ENCODE data around the gene SLC25A43. TPM values are rescaled to one million over a fixed set of nuclear protein-coding genes. Genes with fewer than 3 reads are reported as not detected.

SLC25A43 gene
- total and polyA plus RNA-seq, 2 of the 8 experiments (the other 6 are each of a cell fraction or from before 2014, with no cell fraction given), result 3.1 to 5.8 TPM

GRCh38 chrX:119486745-119487144 lies 87.6 kb downstream of the SLC25A43 start:
- H3K4me3 ChIP-seq (ENCODE audit: extremely low read depth in 1 of 4, insufficient read depth in 2 of 4, low read depth in 3 of 4, low read length in 4 of 4), result no peak overlapping the region
- no peak overlapping the region for H4K8ac ChIP-seq (ENCODE audit: extremely low read depth, insufficient read depth, low read length)
- no peak overlapping the region for H3K18ac ChIP-seq (ENCODE audit: extremely low read depth, low read length)
- H3K23ac ChIP-seq (ENCODE audit: insufficient read length), result no peak overlapping the region
- H3K4ac ChIP-seq (replicated peaks; ENCODE audit: insufficient read length, low read depth, low read length), result no peak overlapping the region
- no peak for TF ChIP-seq ZNF274 (IDR thresholded peaks at IDR 0.05; ENCODE audit: borderline replicate concordance, extremely low read depth, low read length)
- TF ChIP-seq BACH1 (IDR thresholded peaks at IDR 0.05; ENCODE audit: low read length), result no peak
- TF ChIP-seq SAP30 (IDR thresholded peaks at IDR 0.05; ENCODE audit: insufficient read depth, insufficient replicate concordance, low read length), result no peak
- TF ChIP-seq TBP (IDR thresholded peaks at IDR 0.05; ENCODE audit: low read depth, low read length), result no peak
- no peak overlapping the region for H3K14ac ChIP-seq (ENCODE audit: insufficient read length)
- POLR2A ChIA-PET (ENCODE audit: partially characterized antibody), result no interaction called here
- no peak overlapping the region for H3K27ac ChIP-seq (ENCODE audit: low read depth, low read length)
- H4K20me1 ChIP-seq (replicated peaks in 1 of 2; ENCODE audit: control insufficient read depth in 1 of 2, insufficient read depth in 2 of 2, low read length in 2 of 2), result no peaks in the 10 kb centered on the region
- H2BK15ac ChIP-seq (ENCODE audit: low read length), result no peak overlapping the region
- H3K9ac ChIP-seq (replicated peaks in 1 of 4; ENCODE audit: extremely low read depth in 1 of 4, low read depth in 3 of 4, low read length in 3 of 4), result no peak overlapping the region
- H3K9me3 ChIP-seq (ENCODE audit: insufficient read depth in 2 of 2, low read depth in 1 of 2, low read length in 1 of 2), result no peaks in the 10 kb centered on the region
- no peak for DNase-seq (ENCODE audit: low read depth in 1 of 2, low spot score in 2 of 2)
- no peak overlapping the region for H3K56ac ChIP-seq (replicated peaks; ENCODE audit: insufficient read length, low read depth, low read length)
- no peaks in the 10 kb centered on the region; a peak in 1 of 7 replicates for H3K4me1 ChIP-seq (replicated peaks in 1 of 4; ENCODE audit: control insufficient read depth in 3 of 4, insufficient read depth in 4 of 4, low read length in 3 of 4)
- CTCF ChIA-PET (ENCODE audit: partially characterized antibody), result interaction anchor here (0.6 to 4.4 kb wide), 5 partner anchors 11 to 267 kb away, joined by 3 to 34 read pairs (median 4); no protein-coding TSS in a partner anchor
- H3K27me3 ChIP-seq (replicated peaks in 1 of 4; ENCODE audit: control insufficient read depth in 3 of 4, extremely low read depth in 1 of 4, insufficient read depth in 3 of 4, low read length in 3 of 4), result peaks cover 0 to 10% (median 2%) of the 10 kb centered on the region in 4 experiments; a peak in 1 of 7 replicates
- no peak overlapping the region for H2BK20ac ChIP-seq (ENCODE audit: low read length)
- H3K23me2 ChIP-seq (ENCODE audit: low read depth, low read length), result no peaks in the 10 kb centered on the region; the same call in 1 of the 2 replicates
- no peak overlapping the region for H4K5ac ChIP-seq (ENCODE audit: insufficient read length, low read depth, low read length)
- WGBS, 2 experiments (ENCODE audit: extremely low coverage in 1 of 2, insufficient coverage in 1 of 2, insufficient read length in 1 of 2, insufficient replicate concordance in 2 of 2, low coverage in 1 of 2, low lambda C conversion rate in 2 of 2, missing lambda C conversion rate in 1 of 2), result 85% methylated on average over 9 of the region's 11 CpGs; no CpG with 5 or more reads in 1 of the 2 experiments
- no peak overlapping the region for H4K91ac ChIP-seq (replicated peaks; ENCODE audit: insufficient read length, low read length)
- H2BK12ac ChIP-seq (ENCODE audit: low read depth, low read length), result no peak overlapping the region
- H3K79me2 ChIP-seq (ENCODE audit: control insufficient read depth in 1 of 2, insufficient read depth in 2 of 2, low read length in 2 of 2), result no peaks in the 10 kb centered on the region
- FAIRE-seq, result no peak
- H2AFZ ChIP-seq (ENCODE audit: low read length), result no peak overlapping the region
- no peak overlapping the region for H2AK5ac ChIP-seq (ENCODE audit: low read depth, low read length)
- H3K36me3 ChIP-seq (ENCODE audit: control insufficient read depth in 2 of 4, insufficient read depth in 4 of 4, low read length in 3 of 4), result no peaks in the 10 kb centered on the region
- no peak overlapping the region for H2BK5ac ChIP-seq (ENCODE audit: low read depth, low read length)
- H3K4me2 ChIP-seq (ENCODE audit: insufficient read depth in 1 of 2, low read depth in 2 of 2, low read length in 2 of 2), result no peak overlapping the region
- H2BK120ac ChIP-seq (replicated peaks; ENCODE audit: low read depth, low read length), result no peak overlapping the region
- H3K79me1 ChIP-seq (ENCODE audit: low read depth, low read length), result no peaks in the 10 kb centered on the region
